ENCODE measurements around the gene CDYL.

CDYL gene

GRCh38 chr6:4885341-4885933 lies 109.2 kb downstream of the CDYL start:
- DNase-seq = no peak

- DNase-seq = no peak
These were observed 112.6 kb downstream of the CDYL start for GRCh38 chr6:4888841-4889240.

DNA sequence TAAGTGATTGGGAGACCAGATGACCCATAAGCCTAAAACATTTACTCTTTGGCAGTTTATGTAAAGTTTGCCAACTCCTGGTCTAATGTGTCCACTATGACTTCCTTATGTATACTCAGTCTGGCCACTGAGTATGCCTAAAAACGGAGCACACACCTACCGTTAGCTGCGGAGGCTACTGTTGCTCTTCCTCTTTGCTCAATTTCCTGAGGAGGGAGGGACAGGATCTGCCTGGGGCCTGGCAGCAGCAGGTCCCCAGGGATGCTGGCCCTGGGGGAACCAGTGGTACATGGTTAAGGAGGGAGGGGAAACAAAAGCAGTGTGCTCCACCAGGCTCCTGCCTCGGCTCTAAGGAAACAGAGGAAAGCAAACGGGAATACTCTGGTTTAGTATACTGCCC lies 113.5 kb downstream of the CDYL start:
- DNase-seq = no peak

GRCh38 chr6:4890191-4890590 lies 114.0 kb downstream of the CDYL start:
- DNase-seq = no peak

DNA sequence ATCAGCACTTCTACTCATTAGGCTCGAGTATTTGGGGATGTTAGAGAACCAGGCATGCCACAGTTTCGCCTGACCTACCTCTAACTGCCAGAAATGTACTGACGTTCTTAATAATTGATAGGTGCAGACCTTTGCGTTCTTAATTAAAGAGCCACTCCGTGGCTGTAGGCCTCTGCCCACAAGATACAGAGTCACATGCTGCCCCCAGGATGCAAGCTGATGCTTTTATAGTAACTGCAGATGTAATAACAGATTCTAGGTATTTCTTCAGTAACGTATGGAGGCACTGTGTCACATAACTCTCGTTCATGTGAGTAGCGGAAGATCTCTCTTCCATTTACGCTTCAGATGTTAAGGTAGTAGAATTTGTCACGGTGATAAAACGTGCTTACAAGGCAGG lies 114.4 kb downstream of the CDYL start:
- DNase-seq = no peak

DNA sequence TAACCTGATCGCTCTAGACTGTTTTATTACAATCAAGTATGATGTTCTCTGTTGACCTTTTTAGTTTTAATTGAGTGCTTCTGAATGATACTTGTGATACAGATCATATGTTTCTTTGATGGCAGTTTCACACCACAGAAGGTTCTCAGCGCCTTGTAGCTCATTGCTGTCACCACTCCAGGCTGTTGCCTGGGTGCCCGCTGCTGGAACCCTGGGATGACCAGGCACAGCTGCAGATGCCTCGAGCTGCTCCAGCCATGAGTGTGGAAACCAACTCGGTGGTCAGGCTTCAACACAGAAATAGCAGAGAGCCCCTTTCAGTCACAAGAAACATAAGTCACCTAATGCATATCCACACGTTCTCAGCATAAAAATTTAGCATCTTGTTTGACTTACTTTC lies 114.9 kb downstream of the CDYL start:
- DNase-seq = no peak

GRCh38 chr6:4892785-4893485 lies 116.7 kb downstream of the CDYL start:
- no peak for DNase-seq

- DNase-seq = no peak
These were observed 117.8 kb downstream of the CDYL start for GRCh38 chr6:4894049-4894448.

GRCh38 chr6:4895971-4896370 lies 119.8 kb downstream of the CDYL start:
- no peak for DNase-seq

DNA sequence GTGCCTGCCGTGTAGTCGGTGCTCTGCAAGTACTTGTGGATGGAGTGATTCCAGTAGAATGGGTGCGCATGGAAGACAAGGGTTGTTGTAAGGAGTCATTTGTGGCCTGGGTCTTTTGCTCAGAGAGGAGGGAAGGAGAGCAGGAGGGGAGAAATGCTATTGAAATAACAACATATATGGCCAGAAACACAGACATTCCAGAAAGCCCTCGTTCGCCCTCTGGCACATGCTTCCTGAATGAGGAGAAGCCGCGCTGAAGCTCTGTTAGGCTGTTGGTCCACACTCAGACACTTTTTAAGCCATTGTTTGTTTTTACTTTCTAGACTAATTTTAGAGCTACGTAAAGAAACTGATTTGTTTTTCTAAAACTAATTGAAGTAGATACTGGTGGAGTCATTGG lies 120.2 kb downstream of the CDYL start:
- no peak for DNase-seq

GRCh38 chr6:4899249-4900034 lies 123.2 kb downstream of the CDYL start:
- no peak for DNase-seq

DNA sequence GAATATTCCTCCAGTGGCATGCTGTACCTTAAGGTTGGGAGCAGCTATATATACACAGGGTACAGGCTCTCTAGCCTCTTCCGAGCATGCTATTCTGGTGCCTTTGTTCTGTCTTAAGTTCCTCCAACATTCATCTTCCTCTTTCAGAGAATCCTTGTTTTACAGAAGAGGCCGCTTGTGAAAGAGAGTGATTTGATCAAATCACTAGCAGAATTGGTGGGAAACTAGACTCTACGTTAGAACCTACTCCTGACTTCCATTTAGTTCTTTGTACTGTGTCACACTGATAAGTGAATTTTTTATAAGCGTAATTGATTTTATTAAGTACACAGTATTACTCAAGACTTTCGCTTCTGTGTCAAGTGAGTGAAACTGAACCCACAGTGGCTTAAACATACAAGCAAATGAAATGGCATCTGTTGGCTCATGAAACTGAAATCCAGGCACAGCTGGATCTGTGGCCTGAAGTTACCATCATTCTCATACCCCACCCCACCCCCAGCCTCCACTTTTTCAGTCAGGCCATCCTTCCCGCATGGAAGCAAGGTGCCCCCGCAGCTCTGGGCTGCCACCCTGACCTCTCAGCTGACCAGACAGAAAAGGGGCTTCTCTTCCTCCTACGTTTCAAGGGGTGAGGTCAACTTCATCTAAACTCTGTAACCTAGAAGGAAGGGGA lies 125.3 kb downstream of the CDYL start:
- DNase-seq = no peak

DNA sequence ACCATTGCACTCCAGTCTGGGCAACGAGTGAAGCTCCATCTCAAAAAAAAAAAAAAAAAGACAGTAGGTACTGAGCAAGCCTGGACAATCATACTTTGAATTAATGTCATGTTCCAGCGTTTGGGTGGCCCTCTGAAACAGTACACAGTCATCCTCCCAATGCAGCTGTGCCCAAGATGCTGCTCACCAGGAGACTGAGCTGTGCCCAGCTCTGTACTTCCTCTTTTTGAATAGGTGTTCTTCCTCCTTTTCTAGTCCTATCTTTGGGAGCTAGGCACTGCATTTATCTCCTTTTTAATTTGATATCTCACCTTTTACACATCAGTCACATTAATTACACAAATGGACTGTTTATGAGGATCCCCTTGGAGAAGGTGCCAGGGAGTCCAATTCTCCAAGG lies 126.2 kb downstream of the CDYL start:
- no peak for DNase-seq

- DNase-seq = no peak
These were observed 126.9 kb downstream of the CDYL start for GRCh38 chr6:4903121-4903520.

DNA sequence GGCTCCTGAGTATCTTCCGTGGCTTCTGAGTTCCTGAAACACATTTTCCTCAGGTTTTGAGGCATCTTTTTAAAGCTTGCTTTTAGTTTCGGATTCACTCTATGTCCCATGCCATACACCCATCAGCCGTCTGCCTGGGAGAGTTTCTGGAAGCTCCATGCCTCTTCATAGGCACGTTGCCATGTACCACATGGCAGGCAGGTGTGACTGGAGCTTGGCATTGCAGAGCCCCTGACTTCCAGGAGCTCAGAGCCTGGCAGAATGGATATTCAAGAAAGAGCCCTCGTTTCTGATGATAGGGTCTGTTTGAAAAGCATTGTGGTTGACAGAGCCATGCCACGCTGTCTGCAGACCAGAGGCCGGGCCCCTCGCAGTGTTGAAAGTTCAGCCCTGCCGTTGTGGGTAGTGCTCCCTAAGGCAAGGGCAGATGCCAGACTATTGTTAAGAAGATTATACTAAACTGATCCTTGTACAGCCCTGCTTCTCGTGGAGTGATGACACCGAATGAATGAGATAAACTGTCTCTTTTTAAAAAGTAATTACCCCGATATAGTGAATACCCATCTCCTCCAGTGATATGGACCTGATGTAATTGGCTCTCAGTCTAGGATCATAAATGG lies 127.7 kb downstream of the CDYL start:
- DNase-seq = no peak

DNA sequence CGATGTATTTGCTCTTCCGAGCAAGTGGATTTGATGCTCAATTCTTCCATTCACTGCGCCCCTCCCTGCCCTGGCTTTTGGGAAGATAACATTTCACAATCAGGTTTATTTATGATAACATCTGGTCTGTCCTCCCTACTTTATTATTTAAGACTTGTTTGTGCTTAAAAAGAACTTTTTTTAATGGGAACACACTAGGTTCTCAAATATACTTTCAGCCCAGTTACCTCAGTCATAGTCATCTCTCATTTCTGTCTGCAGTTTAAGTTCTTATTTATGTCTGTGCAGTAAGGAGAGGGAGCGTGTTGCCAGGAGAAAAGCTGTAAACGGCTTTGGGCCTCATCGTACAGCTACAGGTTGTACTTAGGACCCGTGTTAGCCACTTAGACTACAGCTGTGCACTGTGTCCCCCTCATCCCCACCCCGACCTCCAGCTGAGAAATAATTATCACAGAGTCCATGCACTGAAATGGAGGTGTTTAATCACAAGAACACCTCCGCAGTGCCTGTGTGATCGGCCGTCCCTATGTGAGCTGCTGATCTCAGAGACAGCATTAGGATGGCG lies 128.3 kb downstream of the CDYL start:
- DNase-seq = no peak

GRCh38 chr6:4905826-4906225 lies 129.6 kb downstream of the CDYL start:
- no peak for DNase-seq

DNA sequence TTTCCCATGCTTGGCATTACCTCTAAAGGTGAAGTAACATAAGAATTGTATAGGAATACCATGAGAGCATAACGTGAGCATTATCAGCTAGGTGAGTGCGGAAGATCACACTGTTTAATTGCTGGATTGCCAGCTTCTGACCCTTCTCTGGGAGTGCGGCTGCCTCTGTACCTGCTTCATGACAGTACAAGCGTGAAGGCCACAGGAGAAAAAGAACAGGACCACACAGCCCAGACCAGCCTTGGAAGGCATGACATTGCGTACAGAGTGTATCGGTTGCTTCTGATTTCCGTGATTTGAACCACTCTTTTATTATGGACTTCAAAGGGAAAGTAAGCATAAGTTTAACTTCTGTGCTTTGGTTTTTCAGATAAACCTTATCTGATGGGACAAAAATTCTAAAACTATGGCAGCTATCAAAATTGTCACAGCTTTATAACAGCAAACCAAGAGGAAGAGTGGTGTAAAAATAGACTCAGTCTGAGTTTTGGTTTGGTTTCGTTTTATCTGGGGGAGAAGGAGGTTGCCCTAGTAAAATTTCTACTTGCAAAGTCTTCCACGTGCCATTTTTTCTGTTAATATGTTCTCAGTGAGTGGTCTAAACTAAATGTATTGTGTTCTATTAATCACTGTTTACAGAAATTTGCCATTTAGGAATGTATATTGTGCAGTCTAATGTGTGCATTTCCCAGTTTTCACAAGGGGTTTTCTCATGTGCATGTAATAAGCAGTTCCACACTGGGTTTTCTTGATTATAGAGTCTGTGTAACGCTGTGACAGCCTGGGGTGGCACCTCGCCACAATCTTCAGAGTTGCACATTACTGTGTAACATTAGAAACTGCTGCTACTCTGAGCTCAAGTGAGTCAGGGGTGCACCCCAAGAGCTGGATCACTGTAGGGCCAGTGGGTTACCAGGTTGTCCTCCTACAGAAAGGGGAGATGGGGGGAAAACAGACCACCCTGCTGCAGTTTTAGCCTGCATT lies 130.4 kb downstream of the CDYL start:
- no peak for DNase-seq

GRCh38 chr6:4907602-4908001 lies 131.4 kb downstream of the CDYL start:
- no peak for DNase-seq

DNA sequence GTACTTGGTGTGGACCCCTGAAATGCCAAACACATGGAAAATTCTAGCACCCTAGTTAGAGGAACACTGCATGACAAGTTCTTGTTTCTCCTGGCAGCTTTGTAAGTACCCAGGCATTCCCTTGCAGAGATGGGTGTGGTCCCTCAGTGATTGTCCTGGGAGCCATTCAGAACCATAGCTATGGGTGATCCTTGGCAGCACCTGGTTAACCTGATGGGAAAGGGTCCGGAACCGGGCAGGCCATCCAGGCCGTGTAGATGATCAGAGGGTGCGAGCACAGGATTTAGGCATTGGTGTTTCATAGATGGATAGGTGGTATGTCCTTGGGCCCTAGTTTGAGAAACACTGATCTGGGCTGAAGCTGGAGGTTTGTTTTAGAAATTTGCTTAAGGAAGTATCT lies 131.9 kb downstream of the CDYL start:
- no peak for DNase-seq

- no peak for DNase-seq
These were observed 133.0 kb downstream of the CDYL start for GRCh38 chr6:4909063-4909706.

Data from stimulated activated CD4-positive, alpha-beta T cell treated with anti-CD3 and anti-CD28 coated beads, Interleukin-2, amount 100 ng/mL, for 48 hours (primary cell).